Peyer's patch (tissue), 4 donors: Measurements from ENCODE around the gene ZNF462.

Experiments used
- POLR2A ChIP-seq, 2 donors: fragments of 450-650 bp; IDR thresholded peaks; one replicate each; pipeline ENCODE4 v1.5.1; 2017; ENCODE audit warnings: antibody characterized with exemption in 2 of 2, mild to moderate bottlenecking in 2 of 2, moderate library complexity in 2 of 2
- TF ChIP-seq, protein P1 (sequence below), 6 experiments: fragments of 450-650 bp in 4 of 6; fragments of 200-600 bp in 2 of 6; sonication (generic) in 1 of 6; IDR thresholded peaks; one replicate each; pipeline ENCODE4 v1.5.1; 2017 to 2019; ENCODE audit warnings: antibody characterized with exemption in 6 of 6, mild to moderate bottlenecking in 3 of 6, moderate library complexity in 1 of 6

DNA sequence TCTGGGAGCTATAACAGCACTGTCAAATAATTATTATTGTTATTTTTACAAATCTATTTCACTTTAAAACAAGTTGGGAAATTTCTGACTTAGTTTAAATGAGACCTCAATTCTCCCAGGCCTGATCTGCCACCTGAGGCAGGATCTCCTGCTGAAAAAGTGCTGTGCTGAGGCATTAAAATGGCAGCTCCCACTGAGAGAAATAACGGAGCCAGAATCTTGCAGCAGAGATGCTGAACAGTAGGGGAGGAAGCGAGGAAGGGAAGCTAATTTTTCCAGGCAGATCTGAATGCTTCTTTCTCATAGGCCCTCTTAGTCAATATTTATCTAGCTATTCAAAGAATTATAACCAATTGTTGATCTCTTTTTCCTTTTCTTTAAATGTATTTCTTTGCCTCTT is 196.3 kb downstream of the ZNF462 start:
- TF ChIP-seq, protein P1, sequence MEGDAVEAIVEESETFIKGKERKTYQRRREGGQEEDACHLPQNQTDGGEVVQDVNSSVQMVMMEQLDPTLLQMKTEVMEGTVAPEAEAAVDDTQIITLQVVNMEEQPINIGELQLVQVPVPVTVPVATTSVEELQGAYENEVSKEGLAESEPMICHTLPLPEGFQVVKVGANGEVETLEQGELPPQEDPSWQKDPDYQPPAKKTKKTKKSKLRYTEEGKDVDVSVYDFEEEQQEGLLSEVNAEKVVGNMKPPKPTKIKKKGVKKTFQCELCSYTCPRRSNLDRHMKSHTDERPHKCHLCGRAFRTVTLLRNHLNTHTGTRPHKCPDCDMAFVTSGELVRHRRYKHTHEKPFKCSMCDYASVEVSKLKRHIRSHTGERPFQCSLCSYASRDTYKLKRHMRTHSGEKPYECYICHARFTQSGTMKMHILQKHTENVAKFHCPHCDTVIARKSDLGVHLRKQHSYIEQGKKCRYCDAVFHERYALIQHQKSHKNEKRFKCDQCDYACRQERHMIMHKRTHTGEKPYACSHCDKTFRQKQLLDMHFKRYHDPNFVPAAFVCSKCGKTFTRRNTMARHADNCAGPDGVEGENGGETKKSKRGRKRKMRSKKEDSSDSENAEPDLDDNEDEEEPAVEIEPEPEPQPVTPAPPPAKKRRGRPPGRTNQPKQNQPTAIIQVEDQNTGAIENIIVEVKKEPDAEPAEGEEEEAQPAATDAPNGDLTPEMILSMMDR (IDR thresholded peaks at IDR 0.05): no peak
- no peak for TF ChIP-seq POLR2A (IDR thresholded peaks at IDR 0.05)
